Nephron (organoid): ENCODE measurements around the gene KCNJ16.

Experiments used
- H3K27ac Mint-ChIP-seq, 3 experiments: 2 replicates each; pipeline ENCODE4 v1.8.0; 2020; ENCODE audit warnings: mixed read lengths in 3 of 3, mild to moderate bottlenecking in 2 of 3, moderate library complexity in 1 of 3
- H3K27me3 Mint-ChIP-seq: 2 replicates; pipeline ENCODE4 v1.8.0; 2021; ENCODE audit warnings: low read depth, mild to moderate bottlenecking, moderate library complexity, mixed read lengths
- H3K36me3 Mint-ChIP-seq: 2 replicates; pipeline ENCODE4 v1.8.0; 2020; ENCODE audit warnings: low read depth, mixed read lengths
- H3K4me1 Mint-ChIP-seq: 2 replicates; pipeline ENCODE4 v1.8.0; 2020; ENCODE audit warnings: mixed read lengths
- H3K4me3 Mint-ChIP-seq, 3 experiments: 2 replicates each; pipeline ENCODE4 v1.8.0; 2020; ENCODE audit warnings: mild to moderate bottlenecking in 3 of 3, mixed read lengths in 3 of 3, moderate library complexity in 2 of 3
- H3K9me3 Mint-ChIP-seq: 2 replicates; pipeline ENCODE4 v1.8.0; 2020; ENCODE audit warnings: mixed read lengths
- TF ChIP-seq, protein P1 (sequence below), 3 experiments: fragments of 200-600 bp; sonication (generic); IDR thresholded peaks; one replicate each; pipeline ENCODE4 v1.5.0; 2021; ENCODE audit warnings: antibody characterized with exemption in 3 of 3; ENCODE audit not compliant: unreplicated experiment in 3 of 3

KCNJ16 gene

DNA sequence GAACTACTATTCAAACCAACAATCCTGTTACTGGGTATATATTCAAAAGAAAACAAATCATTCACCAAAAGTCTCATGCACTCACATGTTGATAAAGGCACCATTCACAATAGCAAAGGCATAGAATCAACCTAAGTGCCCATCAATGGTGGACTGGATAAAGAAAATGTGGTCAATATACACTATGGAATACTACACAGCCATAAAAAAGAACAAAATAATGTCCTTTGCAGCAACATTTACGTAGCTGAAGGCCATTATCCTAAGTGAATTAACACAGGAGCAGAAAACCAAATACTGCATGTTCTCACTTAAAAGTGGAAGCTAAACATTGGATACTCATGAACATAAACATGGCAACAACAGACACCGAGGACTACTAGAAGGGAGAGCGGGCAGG lies 41.9 kb downstream of the KCNJ16 start:
- Mint-ChIP-seq H3K36me3 (peaks cover 36% of the 10 kb centered on the region), H3K4me1 (peaks cover 21% of the 10 kb centered on the region), H3K27me3 (peaks cover 5% of the 10 kb centered on the region), H3K27ac (no peak overlapping the region), H3K9me3 (peaks cover 11% of the 10 kb centered on the region), H3K4me3 (no peak overlapping the region)
- TF ChIP-seq, protein P1, sequence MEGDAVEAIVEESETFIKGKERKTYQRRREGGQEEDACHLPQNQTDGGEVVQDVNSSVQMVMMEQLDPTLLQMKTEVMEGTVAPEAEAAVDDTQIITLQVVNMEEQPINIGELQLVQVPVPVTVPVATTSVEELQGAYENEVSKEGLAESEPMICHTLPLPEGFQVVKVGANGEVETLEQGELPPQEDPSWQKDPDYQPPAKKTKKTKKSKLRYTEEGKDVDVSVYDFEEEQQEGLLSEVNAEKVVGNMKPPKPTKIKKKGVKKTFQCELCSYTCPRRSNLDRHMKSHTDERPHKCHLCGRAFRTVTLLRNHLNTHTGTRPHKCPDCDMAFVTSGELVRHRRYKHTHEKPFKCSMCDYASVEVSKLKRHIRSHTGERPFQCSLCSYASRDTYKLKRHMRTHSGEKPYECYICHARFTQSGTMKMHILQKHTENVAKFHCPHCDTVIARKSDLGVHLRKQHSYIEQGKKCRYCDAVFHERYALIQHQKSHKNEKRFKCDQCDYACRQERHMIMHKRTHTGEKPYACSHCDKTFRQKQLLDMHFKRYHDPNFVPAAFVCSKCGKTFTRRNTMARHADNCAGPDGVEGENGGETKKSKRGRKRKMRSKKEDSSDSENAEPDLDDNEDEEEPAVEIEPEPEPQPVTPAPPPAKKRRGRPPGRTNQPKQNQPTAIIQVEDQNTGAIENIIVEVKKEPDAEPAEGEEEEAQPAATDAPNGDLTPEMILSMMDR (IDR thresholded peaks at IDR 0.05; ENCODE audit: unreplicated experiment in 3 of 3) = no peak

DNA sequence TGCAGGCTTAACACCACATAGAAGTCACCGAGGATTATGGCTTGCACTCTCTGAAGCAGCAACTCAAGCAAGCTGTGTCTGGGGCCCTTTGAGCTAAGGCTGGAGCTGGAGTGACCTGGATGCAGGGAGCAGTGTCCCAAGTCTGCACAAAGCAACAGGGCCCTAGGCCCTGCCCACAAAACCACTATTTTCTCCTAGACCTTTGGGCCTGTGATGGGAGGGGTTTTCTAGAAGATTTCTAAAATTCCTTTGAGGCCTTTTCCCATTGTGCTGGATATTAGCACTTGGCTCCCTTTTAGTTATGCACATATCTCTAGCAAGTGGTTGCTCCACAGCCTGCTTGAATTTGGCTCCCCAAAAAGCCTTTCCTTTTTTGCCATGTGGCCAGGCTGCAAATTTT lies 44.5 kb downstream of the KCNJ16 start:
- no peak overlapping the region for H3K27ac Mint-ChIP-seq
- H3K9me3 Mint-ChIP-seq = peaks cover 17% of the 10 kb centered on the region
- peaks cover 43% of the 10 kb centered on the region for H3K36me3 Mint-ChIP-seq
- peaks cover 5% of the 10 kb centered on the region for H3K27me3 Mint-ChIP-seq
- TF ChIP-seq, protein P1 (IDR thresholded peaks at IDR 0.05; ENCODE audit: unreplicated experiment in 3 of 3) = no peak
- no peak overlapping the region for H3K4me3 Mint-ChIP-seq
- peaks cover 9% of the 10 kb centered on the region for H3K4me1 Mint-ChIP-seq

DNA sequence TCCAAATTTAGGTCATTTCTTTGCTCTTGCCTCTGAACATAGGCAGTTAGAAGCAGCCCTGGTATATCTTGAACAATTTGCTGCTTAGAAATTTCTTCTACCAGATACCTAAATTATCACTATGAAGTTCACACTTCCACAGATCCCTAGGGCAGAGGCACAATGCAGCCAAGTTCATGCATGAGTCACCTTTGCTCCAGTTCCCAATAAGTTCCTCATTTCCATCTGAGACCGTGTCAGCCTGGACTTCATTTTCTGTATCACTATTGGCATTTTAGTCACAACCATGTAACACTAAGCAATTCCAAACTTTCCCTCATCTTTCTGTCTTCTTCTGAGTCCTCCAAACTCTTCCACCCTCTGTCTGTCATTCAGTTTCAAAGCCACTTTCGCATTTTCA lies 45.0 kb downstream of the KCNJ16 start:
- peaks cover 4% of the 10 kb centered on the region for H3K4me1 Mint-ChIP-seq
- H3K4me3 Mint-ChIP-seq = no peak overlapping the region
- H3K36me3 Mint-ChIP-seq = peaks cover 46% of the 10 kb centered on the region
- H3K9me3 Mint-ChIP-seq = peaks cover 17% of the 10 kb centered on the region
- no peak overlapping the region for H3K27ac Mint-ChIP-seq
- peaks cover 5% of the 10 kb centered on the region for H3K27me3 Mint-ChIP-seq
- TF ChIP-seq, protein P1 (IDR thresholded peaks at IDR 0.05; ENCODE audit: unreplicated experiment in 3 of 3) = no peak

DNA sequence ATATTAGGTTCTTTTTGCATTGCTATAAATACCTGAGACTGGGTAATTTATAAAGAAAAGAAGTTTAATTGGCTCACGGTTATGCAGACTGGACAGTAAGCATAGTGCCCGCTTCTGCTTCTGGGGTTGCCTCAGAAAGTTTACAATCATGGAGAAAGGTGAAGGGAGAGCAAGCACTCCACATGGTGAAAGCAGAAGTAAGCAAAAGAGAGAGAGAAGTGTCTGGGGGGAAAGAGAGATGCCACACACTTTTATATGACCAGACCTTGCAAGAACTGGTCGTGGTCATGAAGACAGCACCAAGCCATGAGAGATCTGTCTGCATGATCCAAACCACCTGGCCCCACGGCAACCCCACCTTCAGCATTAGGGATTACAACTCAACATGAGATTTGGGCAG lies 45.4 kb downstream of the KCNJ16 start:
- TF ChIP-seq, protein P1 (IDR thresholded peaks at IDR 0.05; ENCODE audit: unreplicated experiment in 3 of 3) = no peak
- Mint-ChIP-seq H3K4me1 (peaks cover 4% of the 10 kb centered on the region), H3K9me3 (peaks cover 17% of the 10 kb centered on the region), H3K27ac (no peak overlapping the region), H3K36me3 (peaks cover 46% of the 10 kb centered on the region), H3K27me3 (peaks cover 5% of the 10 kb centered on the region), H3K4me3 (no peak overlapping the region)

DNA sequence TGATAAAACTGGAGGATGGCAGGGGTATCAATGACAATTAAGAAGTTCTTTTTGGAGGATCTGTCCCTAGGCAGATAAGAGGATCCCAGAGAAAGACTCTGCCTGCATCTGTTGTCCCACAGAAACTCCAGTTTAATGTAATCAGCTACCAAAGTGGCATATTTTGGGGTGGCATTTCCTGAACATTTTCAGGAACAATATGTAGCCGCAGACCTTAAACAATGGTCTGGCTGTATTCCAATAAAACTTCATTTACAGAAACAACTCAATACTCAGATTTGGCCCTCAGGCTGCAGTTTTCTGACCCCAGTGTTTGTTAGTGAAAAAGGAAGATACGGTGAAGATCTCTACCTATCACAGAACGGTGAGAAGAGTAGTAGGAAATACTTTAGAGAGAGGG lies 46.1 kb downstream of the KCNJ16 start:
- no peak overlapping the region for H3K27ac Mint-ChIP-seq
- H3K36me3 Mint-ChIP-seq = peaks cover 46% of the 10 kb centered on the region
- H3K9me3 Mint-ChIP-seq = peaks cover 17% of the 10 kb centered on the region
- no peak overlapping the region for H3K4me3 Mint-ChIP-seq
- no peaks in the 10 kb centered on the region for H3K4me1 Mint-ChIP-seq
- peaks cover 5% of the 10 kb centered on the region for H3K27me3 Mint-ChIP-seq
- TF ChIP-seq, protein P1 (IDR thresholded peaks at IDR 0.05; ENCODE audit: unreplicated experiment in 3 of 3) = no peak

DNA sequence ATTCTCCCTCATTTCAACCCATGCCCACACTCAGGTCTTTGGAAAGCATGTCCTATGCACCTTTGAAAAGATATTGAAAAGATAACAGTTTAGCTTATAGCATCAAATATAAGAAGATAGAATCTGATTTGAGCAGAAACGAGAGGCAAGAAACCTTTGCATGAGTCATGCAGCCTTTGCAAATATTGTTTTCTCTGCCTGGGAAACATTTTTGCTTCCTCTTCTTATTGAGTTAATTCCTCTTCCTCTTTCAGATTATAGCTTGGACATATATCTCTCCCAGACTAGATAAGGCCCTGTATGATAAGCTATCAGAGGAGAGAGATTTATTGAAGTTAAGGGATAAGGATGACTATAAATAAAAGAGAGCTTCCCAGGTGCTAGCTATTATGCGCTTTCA lies 48.2 kb downstream of the KCNJ16 start:
- Mint-ChIP-seq H3K4me3 (no peak overlapping the region), H3K27ac (peak overlapping the region in 1 of 3 experiments; percentile 49), H3K4me1 (no peaks in the 10 kb centered on the region), H3K9me3 (peaks cover 22% of the 10 kb centered on the region), H3K27me3 (peaks cover 5% of the 10 kb centered on the region), H3K36me3 (peaks cover 43% of the 10 kb centered on the region)
- TF ChIP-seq, protein P1 (IDR thresholded peaks at IDR 0.05; ENCODE audit: unreplicated experiment in 3 of 3) = no peak
